ENCODE data around the gene LPP.

DNA sequence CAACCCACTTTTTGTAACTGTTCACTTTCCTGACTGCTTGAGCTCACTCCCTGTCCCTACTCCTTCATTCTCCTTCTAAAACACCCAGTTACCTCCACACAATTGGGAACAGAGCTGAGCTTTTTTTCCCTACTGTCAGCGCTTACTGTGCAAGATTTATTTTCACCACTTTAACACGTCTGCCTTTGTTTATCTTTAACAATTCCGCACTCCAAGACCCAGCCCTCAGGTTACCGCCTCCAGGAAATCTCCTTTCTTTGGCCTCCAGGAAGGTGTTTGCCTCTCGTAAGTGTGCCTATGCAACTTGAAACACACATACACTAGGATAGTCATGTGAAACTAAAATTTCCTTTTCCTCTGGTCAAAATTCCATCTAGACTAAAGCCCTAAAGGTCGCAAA is 745.9 kb downstream of the LPP start:
- TF ChIP-seq, protein P1, sequence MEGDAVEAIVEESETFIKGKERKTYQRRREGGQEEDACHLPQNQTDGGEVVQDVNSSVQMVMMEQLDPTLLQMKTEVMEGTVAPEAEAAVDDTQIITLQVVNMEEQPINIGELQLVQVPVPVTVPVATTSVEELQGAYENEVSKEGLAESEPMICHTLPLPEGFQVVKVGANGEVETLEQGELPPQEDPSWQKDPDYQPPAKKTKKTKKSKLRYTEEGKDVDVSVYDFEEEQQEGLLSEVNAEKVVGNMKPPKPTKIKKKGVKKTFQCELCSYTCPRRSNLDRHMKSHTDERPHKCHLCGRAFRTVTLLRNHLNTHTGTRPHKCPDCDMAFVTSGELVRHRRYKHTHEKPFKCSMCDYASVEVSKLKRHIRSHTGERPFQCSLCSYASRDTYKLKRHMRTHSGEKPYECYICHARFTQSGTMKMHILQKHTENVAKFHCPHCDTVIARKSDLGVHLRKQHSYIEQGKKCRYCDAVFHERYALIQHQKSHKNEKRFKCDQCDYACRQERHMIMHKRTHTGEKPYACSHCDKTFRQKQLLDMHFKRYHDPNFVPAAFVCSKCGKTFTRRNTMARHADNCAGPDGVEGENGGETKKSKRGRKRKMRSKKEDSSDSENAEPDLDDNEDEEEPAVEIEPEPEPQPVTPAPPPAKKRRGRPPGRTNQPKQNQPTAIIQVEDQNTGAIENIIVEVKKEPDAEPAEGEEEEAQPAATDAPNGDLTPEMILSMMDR (IDR thresholded peaks at IDR 0.05): no peak
- no peak for TF ChIP-seq ZFX (IDR thresholded peaks at IDR 0.05; ENCODE audit: borderline replicate concordance)

All from 22Rv1 (cell line).